Measurements from ENCODE around the gene TUSC2.

TUSC2 gene

DNA sequence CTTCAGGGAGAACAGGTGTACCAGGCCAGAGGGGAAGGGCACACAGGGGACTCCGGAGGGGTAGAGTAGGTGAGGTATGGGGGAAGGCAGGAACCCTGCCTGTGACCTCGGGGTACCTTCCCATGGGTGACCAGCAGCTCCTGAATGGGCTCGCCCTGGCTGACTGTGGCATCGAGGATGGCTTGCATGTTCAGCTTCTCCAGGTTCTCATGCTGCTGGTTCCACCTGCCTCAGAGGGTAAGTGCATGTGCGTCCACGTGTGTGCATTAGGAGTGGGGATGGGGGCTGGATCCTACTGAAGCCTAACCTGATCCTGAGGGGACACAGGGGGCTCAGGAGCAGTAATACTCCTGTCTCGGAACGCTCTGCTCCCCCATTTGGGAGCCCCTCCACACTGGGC is 17.0 kb upstream of the TUSC2 start:
- no peaks in the 10 kb centered on the region for H4K20me1 ChIP-seq (ENCODE audit: insufficient read depth, low read length)
- no peak overlapping the region for H2AFZ ChIP-seq (ENCODE audit: low read depth, low read length)
- H3K79me2 ChIP-seq (ENCODE audit: low read length): peaks cover 8% of the 10 kb centered on the region
- H3K9ac ChIP-seq (ENCODE audit: low read length): no peak overlapping the region
- H3K27me3 ChIP-seq (ENCODE audit: low read depth, low read length): no peaks in the 10 kb centered on the region
- no peak overlapping the region for H3K27ac ChIP-seq (ENCODE audit: low read length)
- TF ChIP-seq, protein P1, sequence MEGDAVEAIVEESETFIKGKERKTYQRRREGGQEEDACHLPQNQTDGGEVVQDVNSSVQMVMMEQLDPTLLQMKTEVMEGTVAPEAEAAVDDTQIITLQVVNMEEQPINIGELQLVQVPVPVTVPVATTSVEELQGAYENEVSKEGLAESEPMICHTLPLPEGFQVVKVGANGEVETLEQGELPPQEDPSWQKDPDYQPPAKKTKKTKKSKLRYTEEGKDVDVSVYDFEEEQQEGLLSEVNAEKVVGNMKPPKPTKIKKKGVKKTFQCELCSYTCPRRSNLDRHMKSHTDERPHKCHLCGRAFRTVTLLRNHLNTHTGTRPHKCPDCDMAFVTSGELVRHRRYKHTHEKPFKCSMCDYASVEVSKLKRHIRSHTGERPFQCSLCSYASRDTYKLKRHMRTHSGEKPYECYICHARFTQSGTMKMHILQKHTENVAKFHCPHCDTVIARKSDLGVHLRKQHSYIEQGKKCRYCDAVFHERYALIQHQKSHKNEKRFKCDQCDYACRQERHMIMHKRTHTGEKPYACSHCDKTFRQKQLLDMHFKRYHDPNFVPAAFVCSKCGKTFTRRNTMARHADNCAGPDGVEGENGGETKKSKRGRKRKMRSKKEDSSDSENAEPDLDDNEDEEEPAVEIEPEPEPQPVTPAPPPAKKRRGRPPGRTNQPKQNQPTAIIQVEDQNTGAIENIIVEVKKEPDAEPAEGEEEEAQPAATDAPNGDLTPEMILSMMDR (IDR thresholded peaks at IDR 0.05; ENCODE audit: low read depth, low read length): no peak
- TF ChIP-seq EZH2phosphoT487 (IDR thresholded peaks at IDR 0.05; ENCODE audit: low read depth): no peak
- peaks cover 9% of the 10 kb centered on the region; the same call in 1 of the 2 replicates for H3K4me1 ChIP-seq (ENCODE audit: low read length)
- H3K36me3 ChIP-seq (replicated peaks; ENCODE audit: low read depth, low read length): peaks cover 7% of the 10 kb centered on the region
- H3K9me3 ChIP-seq (ENCODE audit: insufficient read depth, low read length): no peaks in the 10 kb centered on the region
- H3K4me2 ChIP-seq (ENCODE audit: low read length): no peak overlapping the region
- no peak overlapping the region for H3K4me3 ChIP-seq (ENCODE audit: low read length)

DNA sequence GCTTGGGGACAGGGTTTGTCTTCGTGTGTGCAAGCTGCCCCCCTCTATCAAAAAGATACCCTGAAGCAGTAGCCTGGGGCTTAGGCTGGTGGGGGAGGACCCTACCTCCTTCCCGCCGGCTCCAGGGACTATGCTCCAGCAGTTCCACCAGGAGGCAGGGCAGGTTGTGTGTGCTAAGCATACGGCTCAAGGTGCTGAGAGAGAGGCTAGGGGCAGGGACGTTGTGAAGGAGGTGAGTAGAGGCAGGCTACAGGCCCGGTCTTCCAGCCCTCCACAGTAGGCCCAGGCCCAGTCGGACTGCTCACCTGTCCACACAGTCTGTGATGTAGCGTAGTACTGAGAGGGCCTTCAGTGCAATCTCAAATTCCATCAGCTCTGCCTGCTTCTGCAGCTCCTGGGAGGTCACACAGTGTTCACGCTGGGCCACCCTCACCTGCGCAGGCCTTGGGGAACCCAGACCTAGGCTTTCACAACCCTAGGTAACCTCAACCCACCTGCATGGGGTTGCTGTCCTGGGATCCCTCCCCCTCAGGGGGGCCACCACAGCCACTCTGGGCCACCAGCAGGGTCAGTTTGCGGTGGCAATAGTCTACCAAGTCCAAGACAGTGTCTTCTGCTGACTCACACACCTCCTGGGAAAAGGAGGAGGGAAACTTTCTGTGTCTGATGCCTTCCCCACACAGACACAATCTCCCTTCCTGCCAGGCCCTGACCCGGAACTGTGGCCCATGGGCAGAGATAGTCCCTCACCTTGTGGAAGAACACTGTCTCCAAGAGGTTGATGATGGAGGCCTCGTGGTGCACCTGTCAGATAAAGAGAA is 15.0 kb upstream of the TUSC2 start:
- Histone ChIP-seq H3K79me2 (ENCODE audit: low read length) (peaks cover 5% of the 10 kb centered on the region), H3K27ac (ENCODE audit: low read length) (no peak overlapping the region), H3K9me3 (ENCODE audit: insufficient read depth, low read length) (no peaks in the 10 kb centered on the region), H3K4me3 (ENCODE audit: low read length) (no peak overlapping the region), H4K20me1 (ENCODE audit: insufficient read depth, low read length) (no peaks in the 10 kb centered on the region), H3K27me3 (ENCODE audit: low read depth, low read length) (no peaks in the 10 kb centered on the region), H3K36me3 (replicated peaks; ENCODE audit: low read depth, low read length) (peaks cover 7% of the 10 kb centered on the region), H2AFZ (ENCODE audit: low read depth, low read length) (no peak overlapping the region), H3K4me2 (ENCODE audit: low read length) (no peak overlapping the region), H3K4me1 (ENCODE audit: low read length) (peaks cover 8% of the 10 kb centered on the region), H3K9ac (ENCODE audit: low read length) (no peak overlapping the region)
- TF ChIP-seq, protein P1 (IDR thresholded peaks at IDR 0.05; ENCODE audit: low read depth, low read length): no peak
- no peak for TF ChIP-seq EZH2phosphoT487 (IDR thresholded peaks at IDR 0.05; ENCODE audit: low read depth)

DNA sequence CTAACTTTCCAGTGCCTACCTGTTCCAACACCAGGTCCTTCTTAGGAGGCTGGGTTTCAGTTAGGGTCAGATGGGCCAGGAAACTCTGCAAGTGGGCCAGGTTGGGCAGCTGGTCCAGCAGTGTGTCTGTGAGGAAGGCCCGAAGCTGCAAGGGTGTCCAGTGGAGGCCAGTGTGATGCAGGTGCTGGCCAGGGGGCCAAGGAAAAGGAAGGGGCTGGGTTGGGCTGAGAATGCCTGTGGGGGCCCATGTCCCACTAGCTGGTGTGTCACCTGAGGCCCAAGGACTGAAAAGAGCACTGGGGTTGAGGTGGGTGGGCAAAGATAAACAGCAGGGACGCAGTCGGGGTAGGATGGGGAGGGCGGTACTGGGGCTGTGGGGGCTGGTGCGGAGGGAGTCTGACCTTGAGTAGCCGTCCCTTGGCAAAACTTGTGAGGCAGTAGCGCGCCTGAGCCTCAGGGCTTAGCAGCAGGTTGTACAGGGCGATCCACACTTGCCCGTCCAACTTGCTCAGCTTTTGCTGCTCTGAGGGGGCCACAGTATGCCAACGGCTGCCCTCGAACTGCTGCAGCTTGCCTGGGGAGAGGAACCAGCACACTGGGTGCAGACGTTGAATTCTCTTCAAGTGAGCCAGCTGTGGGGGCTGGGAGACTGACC is 14.1 kb upstream of the TUSC2 start:
- TF ChIP-seq, protein P1 (IDR thresholded peaks at IDR 0.05; ENCODE audit: low read depth, low read length): no peak
- no peaks in the 10 kb centered on the region for H3K9me3 ChIP-seq (ENCODE audit: insufficient read depth, low read length)
- no peaks in the 10 kb centered on the region for H3K27me3 ChIP-seq (ENCODE audit: low read depth, low read length)
- no peak overlapping the region for H2AFZ ChIP-seq (ENCODE audit: low read depth, low read length)
- no peaks in the 10 kb centered on the region for H4K20me1 ChIP-seq (ENCODE audit: insufficient read depth, low read length)
- no peak overlapping the region for H3K4me3 ChIP-seq (ENCODE audit: low read length)
- H3K79me2 ChIP-seq (ENCODE audit: low read length): peaks cover 11% of the 10 kb centered on the region
- peaks cover 8% of the 10 kb centered on the region for H3K4me1 ChIP-seq (ENCODE audit: low read length)
- peaks cover 7% of the 10 kb centered on the region for H3K36me3 ChIP-seq (replicated peaks; ENCODE audit: low read depth, low read length)
- H3K9ac ChIP-seq (ENCODE audit: low read length): no peak overlapping the region
- no peak overlapping the region for H3K4me2 ChIP-seq (ENCODE audit: low read length)
- no peak overlapping the region for H3K27ac ChIP-seq (ENCODE audit: low read length)

DNA sequence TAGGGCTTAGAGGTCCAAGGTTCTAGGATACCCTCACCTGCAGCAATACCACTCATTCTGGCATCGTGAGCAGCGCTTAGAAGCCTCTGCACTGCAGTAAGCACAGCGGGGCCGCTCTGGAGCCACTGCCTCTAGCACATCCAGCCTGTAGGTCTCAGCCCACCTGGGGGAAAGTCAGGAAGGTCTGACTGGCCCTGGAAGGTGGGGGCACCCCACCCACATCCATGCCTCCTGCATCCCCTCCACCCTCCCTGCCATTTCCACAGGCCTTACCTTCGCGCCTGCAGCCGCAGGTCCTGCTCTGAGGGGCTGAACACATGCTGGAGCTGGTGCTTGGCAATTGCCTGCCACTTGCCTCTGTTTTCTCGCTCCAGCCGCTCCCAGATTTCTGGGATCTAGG is 13.5 kb upstream of the TUSC2 start:
- no peaks in the 10 kb centered on the region for H3K9me3 ChIP-seq (ENCODE audit: insufficient read depth, low read length)
- H3K9ac ChIP-seq (ENCODE audit: low read length): no peak overlapping the region
- H3K36me3 ChIP-seq (replicated peaks; ENCODE audit: low read depth, low read length): peaks cover 7% of the 10 kb centered on the region
- H3K4me1 ChIP-seq (ENCODE audit: low read length): peaks cover 8% of the 10 kb centered on the region
- H3K4me3 ChIP-seq (ENCODE audit: low read length): no peak overlapping the region
- no peaks in the 10 kb centered on the region for H4K20me1 ChIP-seq (ENCODE audit: insufficient read depth, low read length)
- no peak overlapping the region for H3K4me2 ChIP-seq (ENCODE audit: low read length)
- H3K27ac ChIP-seq (ENCODE audit: low read length): no peak overlapping the region
- no peak overlapping the region for H2AFZ ChIP-seq (ENCODE audit: low read depth, low read length)
- H3K79me2 ChIP-seq (ENCODE audit: low read length): peaks cover 17% of the 10 kb centered on the region
- H3K27me3 ChIP-seq (ENCODE audit: low read depth, low read length): no peaks in the 10 kb centered on the region
- no peak for TF ChIP-seq EZH2phosphoT487 (IDR thresholded peaks at IDR 0.05; ENCODE audit: low read depth)
- TF ChIP-seq, protein P1 (IDR thresholded peaks at IDR 0.05; ENCODE audit: low read depth, low read length): no peak

All from OCI-LY3 (cell line).